Muscle layer of colon (tissue), 2 donors: ENCODE data around the gene CNTNAP2.
"Not testable (repeated sequence)": the region's sequence is repeated elsewhere in the genome, so short reads cannot be mapped to it uniquely, and the experiment has no call there.

ENCODE experiments used
- H3K27ac ChIP-seq: one replicate; pipeline ENCODE4 v1.7.0; 2013; ENCODE audit warnings: low read depth, mild to moderate bottlenecking, low read length, moderate library complexity
- H3K27me3 ChIP-seq, 2 donors: one replicate each; pipeline ENCODE4 v1.7.0; 2013; ENCODE audit warnings: low read length in 2 of 2, mild to moderate bottlenecking in 2 of 2; ENCODE audit not compliant: insufficient read depth in 2 of 2, control insufficient read depth in 1 of 2
- H3K36me3 ChIP-seq: one replicate; pipeline ENCODE4 v1.7.0; 2013; ENCODE audit warnings: mild to moderate bottlenecking, low read length; ENCODE audit not compliant: insufficient read depth
- H3K4me1 ChIP-seq: one replicate; pipeline ENCODE4 v1.7.0; 2013; ENCODE audit warnings: mild to moderate bottlenecking, low read length; ENCODE audit not compliant: insufficient read depth
- H3K4me3 ChIP-seq, 2 donors: one replicate each; pipeline ENCODE4 v1.7.0; 2013; ENCODE audit warnings: low read length in 2 of 2, low read depth in 1 of 2, mild to moderate bottlenecking in 1 of 2, moderate library complexity in 1 of 2
- H3K9ac ChIP-seq: one replicate; pipeline ENCODE4 v1.7.0; 2013; ENCODE audit warnings: low read length
- H3K9me3 ChIP-seq: one replicate; pipeline ENCODE4 v1.7.0; 2013; ENCODE audit warnings: mild to moderate bottlenecking, low read length
- donor health status: abdominal sarcoma.
- donor health status: Adenocarcinoma of cecum.

CNTNAP2 gene

DNA sequence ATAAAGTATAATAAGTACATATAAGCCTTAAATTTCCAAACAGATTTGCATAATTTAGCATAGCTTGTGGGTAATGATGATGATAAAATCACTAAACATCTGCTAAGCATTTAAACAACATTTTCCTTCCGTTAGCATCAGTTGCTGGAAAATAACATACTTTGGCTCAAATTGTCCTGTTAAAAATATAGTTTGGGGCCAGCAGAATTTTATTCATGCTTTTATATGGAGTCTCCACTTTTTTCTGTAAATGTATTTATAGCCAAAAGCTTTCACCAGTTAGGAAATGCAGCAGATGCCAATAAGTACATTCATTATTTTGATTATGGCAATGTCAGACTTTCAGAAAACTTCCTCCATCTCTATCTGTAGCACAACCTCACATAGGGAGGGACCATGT, 107.2 kb downstream of the CNTNAP2 start:
- Histone ChIP-seq H3K9ac (no peak overlapping the region), H3K9me3 (no peaks in the 10 kb centered on the region)

DNA sequence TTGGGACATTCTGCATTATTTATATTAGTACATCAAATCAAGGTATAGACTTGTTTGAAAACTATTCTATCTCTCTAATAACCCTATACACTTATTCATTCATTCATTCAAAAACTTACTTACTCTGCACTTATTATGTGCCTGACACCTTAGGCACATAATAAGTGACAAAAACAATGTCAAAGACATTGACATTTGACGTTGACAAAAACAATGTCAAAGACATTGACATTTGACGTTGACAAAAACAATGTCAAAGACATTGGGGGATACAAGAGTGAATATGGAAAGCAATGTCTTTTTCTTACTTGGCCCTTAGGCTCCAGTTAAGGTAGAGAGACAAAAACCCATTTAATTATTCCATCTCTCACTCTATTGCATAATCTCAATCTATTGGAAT, 116.0 kb downstream of the CNTNAP2 start:
- H3K9ac ChIP-seq: no peak overlapping the region
- no peak overlapping the region for H3K4me3 ChIP-seq
- no peaks in the 10 kb centered on the region for H3K9me3 ChIP-seq
- H3K36me3 ChIP-seq: no peaks in the 10 kb centered on the region
- no peaks in the 10 kb centered on the region for H3K27me3 ChIP-seq
- H3K27ac ChIP-seq: no peak overlapping the region
- H3K4me1 ChIP-seq: no peaks in the 10 kb centered on the region

More for the DNA sequence above, 107.2 kb downstream of the CNTNAP2 start:
- Histone ChIP-seq H3K27me3 (no peaks in the 10 kb centered on the region), H3K27ac (no peak overlapping the region), H3K4me1 (no peaks in the 10 kb centered on the region), H3K36me3 (no peaks in the 10 kb centered on the region), H3K4me3 (no peak overlapping the region)

DNA sequence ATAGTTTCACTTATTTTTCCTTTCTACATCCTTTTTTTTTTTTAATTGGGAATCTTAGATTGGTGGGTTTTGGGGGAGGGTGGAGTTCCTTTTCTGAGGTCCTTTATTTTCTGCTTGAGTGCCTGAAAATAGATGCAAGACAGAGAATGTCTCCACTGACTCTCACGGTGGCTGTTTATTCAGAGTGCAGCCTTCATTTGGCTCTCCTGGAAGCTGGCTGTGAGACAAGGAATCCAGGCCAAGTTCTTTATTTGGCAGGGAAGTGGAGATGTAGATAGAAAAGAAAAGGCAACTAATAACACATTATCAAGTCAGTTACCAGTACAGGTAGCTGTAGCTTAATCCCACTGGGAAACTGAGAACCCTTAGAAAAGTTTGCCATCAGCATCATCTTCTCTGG, 118.6 kb downstream of the CNTNAP2 start:
- no peak overlapping the region for H3K27ac ChIP-seq
- no peak overlapping the region for H3K4me3 ChIP-seq
- H3K9me3 ChIP-seq: no peaks in the 10 kb centered on the region
- H3K9ac ChIP-seq: no peak overlapping the region
- H3K4me1 ChIP-seq: no peaks in the 10 kb centered on the region
- H3K36me3 ChIP-seq: no peaks in the 10 kb centered on the region
- no peaks in the 10 kb centered on the region for H3K27me3 ChIP-seq

DNA sequence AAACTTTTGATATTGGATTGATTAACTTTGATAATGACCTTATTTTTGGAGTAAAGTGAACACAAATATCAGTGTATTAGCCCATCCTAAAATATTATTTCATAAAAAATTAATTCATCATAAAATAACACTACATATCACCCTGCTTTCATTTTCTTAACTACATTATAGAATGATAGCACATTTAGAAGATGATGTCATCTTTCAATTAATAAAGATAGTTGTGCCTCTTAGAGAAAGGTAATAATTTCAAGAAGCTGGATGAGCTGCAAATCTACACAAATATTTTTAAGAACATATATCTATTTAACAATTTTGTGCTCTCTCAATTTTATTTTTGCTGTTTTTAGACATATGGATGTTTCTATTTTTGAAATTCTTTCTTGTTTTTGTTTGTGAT, 126.1 kb downstream of the CNTNAP2 start:
- H3K4me1 ChIP-seq: no peaks in the 10 kb centered on the region
- H3K9me3 ChIP-seq: no peaks in the 10 kb centered on the region
- H3K36me3 ChIP-seq: no peaks in the 10 kb centered on the region
- no peak overlapping the region for H3K27ac ChIP-seq
- no peak overlapping the region for H3K4me3 ChIP-seq
- no peaks in the 10 kb centered on the region for H3K27me3 ChIP-seq
- no peak overlapping the region for H3K9ac ChIP-seq

DNA sequence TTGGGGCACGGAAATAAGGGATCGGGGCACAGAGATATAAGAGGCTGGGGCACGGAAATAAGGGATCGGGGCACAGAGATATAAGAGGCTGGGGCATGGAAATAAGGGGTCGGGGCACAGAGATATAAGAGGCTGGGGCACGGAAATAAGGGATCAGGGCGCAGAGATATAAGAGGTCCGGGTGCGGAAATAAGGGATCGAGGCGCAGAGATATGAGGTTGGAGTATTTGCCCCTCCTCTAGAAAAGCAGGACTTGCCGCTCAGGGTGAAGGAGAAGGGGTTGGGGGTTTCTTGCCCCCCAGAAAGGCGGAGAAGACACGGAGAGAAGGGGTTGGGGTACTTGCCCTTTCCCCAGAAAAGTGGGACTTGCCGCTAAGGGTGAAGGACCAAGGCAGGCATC, 131.4 kb downstream of the CNTNAP2 start:
- H3K9ac ChIP-seq, H3K9me3 ChIP-seq, H3K36me3 ChIP-seq, H3K4me3 ChIP-seq, H3K4me1 ChIP-seq, H3K27me3 ChIP-seq, H3K27ac ChIP-seq: not testable (repeated sequence)

DNA sequence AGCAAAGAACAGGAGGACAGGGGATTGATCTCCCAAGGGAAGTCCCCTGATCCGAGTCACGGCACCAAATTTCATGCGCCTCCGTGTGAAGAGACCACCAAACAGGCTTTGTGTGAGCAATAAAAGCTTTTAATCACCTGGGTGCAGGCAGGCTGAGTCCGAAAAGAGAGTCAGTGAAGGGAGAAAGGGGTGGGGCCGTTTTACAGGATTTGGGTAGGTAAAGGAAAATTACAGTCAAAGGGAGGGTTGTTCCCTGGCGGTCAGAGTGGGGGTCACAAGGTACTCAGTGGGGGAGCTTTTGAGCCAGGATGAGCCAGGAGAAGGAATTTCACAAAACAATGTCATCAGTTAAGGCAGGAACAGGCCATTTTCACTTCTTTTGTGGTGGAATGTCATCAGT, 132.1 kb downstream of the CNTNAP2 start:
- H3K27ac ChIP-seq, H3K9ac ChIP-seq, H3K4me3 ChIP-seq, H3K27me3 ChIP-seq, H3K36me3 ChIP-seq, H3K4me1 ChIP-seq, H3K9me3 ChIP-seq: not testable (repeated sequence)

DNA sequence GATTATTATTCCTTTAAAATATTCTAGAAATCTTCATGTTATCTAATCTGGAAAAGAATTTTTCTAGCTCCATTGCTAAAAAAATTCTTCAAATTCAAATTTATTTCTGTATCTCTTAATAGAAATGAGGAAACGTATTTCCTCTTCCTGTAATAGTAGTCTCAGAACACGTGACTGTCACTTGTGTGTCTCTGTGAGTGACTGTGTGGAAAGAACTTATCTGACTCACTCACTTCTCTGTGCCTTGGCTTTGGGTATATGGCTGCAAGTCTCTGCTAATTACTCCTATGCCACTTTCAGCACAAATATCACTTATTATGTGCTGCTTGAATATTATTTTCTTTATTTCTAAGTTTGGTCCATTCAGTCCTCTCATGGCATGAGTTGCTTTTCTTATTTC, 132.7 kb downstream of the CNTNAP2 start:
- Histone ChIP-seq H3K9ac (no peak overlapping the region), H3K27ac (no peak overlapping the region), H3K4me1 (no peaks in the 10 kb centered on the region), H3K9me3 (no peaks in the 10 kb centered on the region), H3K27me3 (no peaks in the 10 kb centered on the region), H3K36me3 (no peaks in the 10 kb centered on the region), H3K4me3 (no peak overlapping the region)

DNA sequence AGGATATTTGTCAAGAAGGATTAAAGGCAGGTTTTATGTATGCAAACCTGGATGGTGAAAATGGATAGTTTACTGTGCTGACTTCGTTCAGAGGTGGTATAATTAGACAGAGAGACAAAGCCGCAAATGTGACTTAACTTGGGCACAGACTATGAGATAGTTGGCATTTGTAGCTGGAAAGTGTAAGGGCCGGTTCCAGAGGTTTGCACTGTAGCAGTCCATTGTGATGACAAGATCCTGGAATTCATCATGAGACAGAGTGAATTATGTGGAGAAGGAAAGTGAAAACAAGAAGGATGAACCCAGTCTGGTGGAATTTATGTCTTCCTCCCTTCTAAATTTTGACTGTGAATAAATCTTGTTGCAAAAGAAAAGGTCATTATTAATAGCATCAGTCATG, 139.0 kb downstream of the CNTNAP2 start:
- Histone ChIP-seq H3K4me1 (no peaks in the 10 kb centered on the region), H3K9ac (no peak overlapping the region), H3K27ac (no peak overlapping the region), H3K4me3 (no peak overlapping the region), H3K9me3 (no peaks in the 10 kb centered on the region), H3K36me3 (no peaks in the 10 kb centered on the region), H3K27me3 (no peaks in the 10 kb centered on the region)

DNA sequence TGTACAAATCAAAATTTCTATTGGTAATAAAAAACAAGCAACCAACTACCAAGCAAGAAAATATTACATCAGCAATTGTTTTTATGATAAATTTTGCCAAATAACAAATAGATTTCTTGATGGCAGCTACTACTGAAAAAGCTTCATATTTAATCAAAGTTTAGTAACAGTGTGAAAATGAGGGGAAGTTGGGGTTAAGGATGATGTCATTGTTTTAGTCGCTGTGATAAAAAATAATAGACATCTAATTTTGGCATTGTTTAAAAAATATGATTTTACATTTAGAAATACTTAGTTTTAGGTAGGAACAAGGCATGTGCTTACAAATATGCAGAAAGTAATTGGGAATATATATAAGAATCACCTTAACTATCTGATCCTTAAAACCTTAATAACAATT, 145.9 kb downstream of the CNTNAP2 start:
- Histone ChIP-seq H3K27ac (no peak overlapping the region), H3K9me3 (no peaks in the 10 kb centered on the region), H3K27me3 (no peaks in the 10 kb centered on the region), H3K36me3 (no peaks in the 10 kb centered on the region), H3K4me3 (no peak overlapping the region), H3K9ac (no peak overlapping the region), H3K4me1 (no peaks in the 10 kb centered on the region)

DNA sequence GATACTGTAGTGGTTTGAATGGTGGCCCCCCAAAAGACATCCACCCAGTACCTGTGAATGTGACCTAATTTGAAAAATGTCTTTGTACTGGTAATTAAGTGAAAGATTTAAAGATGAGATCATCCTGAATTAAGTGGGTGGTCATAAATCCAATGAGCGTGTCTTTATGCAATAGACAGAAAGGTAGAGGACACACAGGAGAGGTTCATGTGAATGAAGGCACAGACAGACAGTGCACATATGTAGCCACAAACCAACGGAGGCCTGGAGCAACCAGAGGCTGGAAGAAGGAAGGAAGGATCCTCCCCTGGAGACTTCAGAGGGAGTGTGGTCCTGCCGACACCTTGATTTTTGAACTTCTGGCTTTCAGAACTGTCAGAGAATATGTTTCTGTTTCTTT, 160.3 kb downstream of the CNTNAP2 start:
- H3K36me3 ChIP-seq: no peaks in the 10 kb centered on the region
- no peaks in the 10 kb centered on the region for H3K9me3 ChIP-seq
- H3K4me3 ChIP-seq: no peak overlapping the region
- H3K27me3 ChIP-seq: no peaks in the 10 kb centered on the region
- H3K4me1 ChIP-seq: no peaks in the 10 kb centered on the region
- no peak overlapping the region for H3K9ac ChIP-seq
- no peak overlapping the region for H3K27ac ChIP-seq

DNA sequence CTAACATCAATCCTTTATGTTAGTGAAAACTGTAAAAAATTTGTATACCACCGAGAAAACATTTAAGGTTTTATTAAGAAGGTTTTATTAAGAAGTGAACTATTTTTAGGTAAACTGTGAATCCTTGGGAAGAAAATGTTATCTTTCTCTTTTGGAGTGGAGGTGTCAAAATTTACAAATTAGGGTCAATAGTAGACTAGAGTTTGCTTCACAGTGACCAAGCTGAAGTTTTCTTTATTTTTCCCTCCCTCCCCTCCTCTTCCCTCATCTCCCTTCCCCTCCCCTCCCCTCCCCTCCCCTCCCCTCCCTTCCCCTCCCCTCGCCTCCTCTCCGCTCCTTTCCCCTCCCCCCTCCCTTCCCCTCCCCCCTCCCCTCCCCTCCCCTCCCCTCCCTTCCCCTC, 168.8 kb downstream of the CNTNAP2 start:
- H3K9me3 ChIP-seq: no peaks in the 10 kb centered on the region
- H3K36me3 ChIP-seq: no peaks in the 10 kb centered on the region
- no peak overlapping the region for H3K27ac ChIP-seq
- no peaks in the 10 kb centered on the region for H3K4me1 ChIP-seq
- H3K27me3 ChIP-seq: no peaks in the 10 kb centered on the region
- H3K4me3 ChIP-seq: no peak overlapping the region
- H3K9ac ChIP-seq: no peak overlapping the region

DNA sequence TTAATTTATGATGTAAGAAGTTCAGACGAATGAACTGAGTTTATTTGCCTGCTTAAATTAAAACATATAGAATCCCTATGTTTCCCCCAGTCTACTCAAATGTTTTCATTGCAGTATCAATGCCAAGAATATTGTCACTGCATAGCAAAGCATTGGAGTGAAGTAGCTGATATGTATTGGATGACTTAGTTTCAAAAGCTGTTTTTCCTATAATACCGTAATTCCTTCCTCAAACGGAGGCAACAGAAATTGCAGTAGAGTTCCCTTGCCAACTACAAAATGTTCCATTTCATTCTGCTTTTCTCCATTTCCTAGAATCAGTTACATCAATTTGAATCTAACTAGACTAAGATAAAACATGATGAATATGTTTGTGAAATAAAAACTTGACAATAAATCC, 174.1 kb downstream of the CNTNAP2 start:
- Histone ChIP-seq H3K36me3 (no peaks in the 10 kb centered on the region), H3K9me3 (no peaks in the 10 kb centered on the region), H3K27ac (no peak overlapping the region), H3K9ac (no peak overlapping the region), H3K4me3 (no peak overlapping the region), H3K27me3 (no peaks in the 10 kb centered on the region), H3K4me1 (no peaks in the 10 kb centered on the region)
